HepG2 (cell line): ENCODE data around the gene UBC. TPM values are rescaled to one million over a fixed set of nuclear protein-coding genes. Genes with fewer than 3 reads are reported as not detected.
A peak's percentile ranks its signal among the peaks of the same experiment; 100 is the strongest.

Source experiments
- AKAP8 ChIP-seq: sonication (generic); formaldehyde crosslinking; IDR thresholded peaks from 2 replicates; pipeline ENCODE4 v1.5.1; 2020; ENCODE audit warnings: mild to moderate bottlenecking, missing genetic modification reagents
- DR1 ChIP-seq: sonication (generic); formaldehyde crosslinking; IDR thresholded peaks from 2 replicates; pipeline ENCODE4 v1.8.0; 2021; ENCODE audit warnings: mild to moderate bottlenecking, missing genetic modification reagents, inconsistent platforms
- E2F5 ChIP-seq: sonication (generic); formaldehyde crosslinking; conservative IDR thresholded peaks from 2 replicates; pipeline ENCODE4 v1.4.0; 2020; ENCODE audit warnings: missing genetic modification reagents
- ELF4 ChIP-seq: sonication (generic); formaldehyde crosslinking; IDR thresholded peaks from 2 replicates; pipeline ENCODE4 v1.5.0; 2020; ENCODE audit warnings: missing genetic modification reagents, mild to moderate bottlenecking, moderate library complexity, borderline replicate concordance
- MEIS2 ChIP-seq: sonication (generic); formaldehyde crosslinking; IDR thresholded peaks from 2 replicates; pipeline ENCODE4 v1.9.0; 2021; ENCODE audit warnings: mild to moderate bottlenecking, missing genetic modification reagents
- PAXIP1 ChIP-seq: sonication (generic); formaldehyde crosslinking; conservative IDR thresholded peaks from 2 replicates; pipeline ENCODE4 v1.4.0; 2020; ENCODE audit warnings: mild to moderate bottlenecking, missing genetic modification reagents, moderate library complexity
- PHF8 ChIP-seq: sonication (generic); formaldehyde crosslinking; IDR thresholded peaks from 2 replicates; pipeline ENCODE4 v1.5.0; 2020; ENCODE audit warnings: missing genetic modification reagents
- TOE1 ChIP-seq: sonication (generic); formaldehyde crosslinking; IDR thresholded peaks from 2 replicates; pipeline ENCODE4 v1.4.0; 2020; ENCODE audit warnings: mild to moderate bottlenecking, missing genetic modification reagents
- ZBTB4 ChIP-seq: sonication (generic); formaldehyde crosslinking; IDR thresholded peaks from 2 replicates; pipeline ENCODE4 v1.4.0; 2020; ENCODE audit warnings: missing genetic modification reagents, mild to moderate bottlenecking, borderline replicate concordance
- ZBTB7A ChIP-seq: sonication (generic); formaldehyde crosslinking; IDR thresholded peaks from 2 replicates; pipeline ENCODE4 v1.8.0; 2022; ENCODE audit warnings: mild to moderate bottlenecking, missing genetic modification reagents
- ZBTB7B ChIP-seq: sonication (generic); formaldehyde crosslinking; IDR thresholded peaks from 2 replicates; pipeline ENCODE4 v1.4.0; 2020; ENCODE audit warnings: missing genetic modification reagents
- ZFP36 ChIP-seq: fragments of 150-350 bp; IDR thresholded peaks from 2 replicates; pipeline ENCODE4 v1.6.1; 2018; ENCODE audit warnings: borderline replicate concordance, low read length, low read depth; ENCODE audit not compliant: partially characterized antibody
- ZNF335 ChIP-seq: sonication (generic); formaldehyde crosslinking; IDR thresholded peaks from 2 replicates; pipeline ENCODE4 v1.4.0; 2020; ENCODE audit warnings: missing genetic modification reagents
- ZNF510 ChIP-seq: sonication (generic); formaldehyde crosslinking; IDR thresholded peaks from 2 replicates; pipeline ENCODE4 v1.4.0; 2020; ENCODE audit warnings: low read depth, mild to moderate bottlenecking, missing genetic modification reagents
- ZNF629 ChIP-seq: sonication (generic); formaldehyde crosslinking; conservative IDR thresholded peaks from 2 replicates; pipeline ENCODE4 v1.5.0; 2020; ENCODE audit warnings: missing genetic modification reagents
- ZNF792 ChIP-seq: IDR thresholded peaks from 2 replicates; pipeline ENCODE4 v1.6.1; 2016
- ZSCAN9 ChIP-seq: IDR thresholded peaks from 2 replicates; pipeline ENCODE4 v1.6.1; 2016; ENCODE audit warnings: borderline replicate concordance
- polyA plus RNA-seq, 8 experiments: library from polyadenylated mRNA; depleted of rRNA in 3 of 8; stranded (reverse) in 7 of 8; unstranded in 1 of 8; fragments of >200 nt; fragmentation: Illumina TruSeq in 4 of 8; extraction: Trizol in 4 of 8; gene quantifications; 2 replicates each; pipeline versions ENCODE4 v1.2.1 to v1.2.3, GENCODE V29; 2011 to 2016; ENCODE audit warnings: low read depth in 4 of 8, missing spikeins in 1 of 8, mixed read lengths in 1 of 8; ENCODE audit not compliant: insufficient read depth in 1 of 8
- total RNA-seq, 5 experiments: library from RNA; depleted of rRNA; stranded (reverse); fragments of >200 nt; fragmentation: Illumina TruSeq; extraction: Trizol; gene quantifications; 2 replicates each; pipeline ENCODE4 v1.2.3, GENCODE V29; 2016; ENCODE audit warnings: low read depth in 1 of 5
- TF ChIP-seq, protein P1 (sequence below): sonication (generic); formaldehyde crosslinking; IDR thresholded peaks from 2 replicates; pipeline ENCODE4 v1.5.0; 2020; ENCODE audit warnings: missing genetic modification reagents, mild to moderate bottlenecking, borderline replicate concordance
- TF ChIP-seq, protein P2 (sequence below): sonication (generic); formaldehyde crosslinking; IDR thresholded peaks from 2 replicates; pipeline ENCODE4 v1.4.0; 2020; ENCODE audit warnings: missing genetic modification reagents

Gene UBC
- total and polyA plus RNA-seq, 2 of the 13 experiments (the other 11 are each of a cell fraction or from before 2014, with no cell fraction given), result 805 to 1,432 TPM

GRCh38 chr12:124904306-124905098 is 9.9 kb downstream of the UBC start (continued):
- TF ChIP-seq PAXIP1 (CRISPR knock-in tag), result peak; percentile 51
- TF ChIP-seq ZNF335 (CRISPR knock-in tag), result no peak
- no peak for TF ChIP-seq AKAP8 (CRISPR knock-in tag)
- TF ChIP-seq PHF8 (CRISPR knock-in tag), result no peak
- TF ChIP-seq ZNF629, result no peak; the same call in 1 of the 2 replicates
- TF ChIP-seq E2F5 (CRISPR knock-in tag), result no peak
- TF ChIP-seq ZNF510 (CRISPR knock-in tag), result no peak
- TF ChIP-seq, protein P1, sequence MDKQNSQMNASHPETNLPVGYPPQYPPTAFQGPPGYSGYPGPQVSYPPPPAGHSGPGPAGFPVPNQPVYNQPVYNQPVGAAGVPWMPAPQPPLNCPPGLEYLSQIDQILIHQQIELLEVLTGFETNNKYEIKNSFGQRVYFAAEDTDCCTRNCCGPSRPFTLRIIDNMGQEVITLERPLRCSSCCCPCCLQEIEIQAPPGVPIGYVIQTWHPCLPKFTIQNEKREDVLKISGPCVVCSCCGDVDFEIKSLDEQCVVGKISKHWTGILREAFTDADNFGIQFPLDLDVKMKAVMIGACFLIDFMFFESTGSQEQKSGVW, result 0 out of 2 replicates have a peak, but pooled peaks have one; percentile 73
- TF ChIP-seq DR1, result no peak
- TF ChIP-seq ELF4 (CRISPR knock-in tag), result no peak
- TF ChIP-seq ZNF792 (CRISPR knock-in tag), result 0 out of 2 replicates have a peak, but pooled peaks have one; percentile 63
- TF ChIP-seq ZSCAN9 (CRISPR knock-in tag), result peak; percentile 74
- TF ChIP-seq MEIS2, result 0 out of 2 replicates have a peak, but pooled peaks have one; percentile 63
- no peak for TF ChIP-seq ZBTB7A
- 0 out of 2 replicates have a peak, but pooled peaks have one; percentile 63 for TF ChIP-seq ZBTB7B (CRISPR knock-in tag)
- TF ChIP-seq, protein P2, sequence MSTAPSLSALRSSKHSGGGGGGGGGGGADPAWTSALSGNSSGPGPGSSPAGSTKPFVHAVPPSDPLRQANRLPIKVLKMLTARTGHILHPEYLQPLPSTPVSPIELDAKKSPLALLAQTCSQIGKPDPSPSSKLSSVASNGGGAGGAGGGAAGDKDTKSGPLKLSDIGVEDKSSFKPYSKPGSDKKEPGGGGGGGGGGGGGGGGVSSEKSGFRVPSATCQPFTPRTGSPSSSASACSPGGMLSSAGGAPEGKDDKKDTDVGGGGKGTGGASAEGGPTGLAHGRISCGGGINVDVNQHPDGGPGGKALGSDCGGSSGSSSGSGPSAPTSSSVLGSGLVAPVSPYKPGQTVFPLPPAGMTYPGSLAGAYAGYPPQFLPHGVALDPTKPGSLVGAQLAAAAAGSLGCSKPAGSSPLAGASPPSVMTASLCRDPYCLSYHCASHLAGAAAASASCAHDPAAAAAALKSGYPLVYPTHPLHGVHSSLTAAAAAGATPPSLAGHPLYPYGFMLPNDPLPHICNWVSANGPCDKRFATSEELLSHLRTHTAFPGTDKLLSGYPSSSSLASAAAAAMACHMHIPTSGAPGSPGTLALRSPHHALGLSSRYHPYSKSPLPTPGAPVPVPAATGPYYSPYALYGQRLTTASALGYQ (CRISPR knock-in tag), result 0 out of 2 replicates have a peak, but pooled peaks have one; percentile 35
- no peak for TF ChIP-seq ZBTB4 (CRISPR knock-in tag)
- TF ChIP-seq ZFP36, result no peak
- no peak for TF ChIP-seq TOE1 (CRISPR knock-in tag)
